ENCODE data around the gene TSHB.

- TF ChIP-seq, protein P1, sequence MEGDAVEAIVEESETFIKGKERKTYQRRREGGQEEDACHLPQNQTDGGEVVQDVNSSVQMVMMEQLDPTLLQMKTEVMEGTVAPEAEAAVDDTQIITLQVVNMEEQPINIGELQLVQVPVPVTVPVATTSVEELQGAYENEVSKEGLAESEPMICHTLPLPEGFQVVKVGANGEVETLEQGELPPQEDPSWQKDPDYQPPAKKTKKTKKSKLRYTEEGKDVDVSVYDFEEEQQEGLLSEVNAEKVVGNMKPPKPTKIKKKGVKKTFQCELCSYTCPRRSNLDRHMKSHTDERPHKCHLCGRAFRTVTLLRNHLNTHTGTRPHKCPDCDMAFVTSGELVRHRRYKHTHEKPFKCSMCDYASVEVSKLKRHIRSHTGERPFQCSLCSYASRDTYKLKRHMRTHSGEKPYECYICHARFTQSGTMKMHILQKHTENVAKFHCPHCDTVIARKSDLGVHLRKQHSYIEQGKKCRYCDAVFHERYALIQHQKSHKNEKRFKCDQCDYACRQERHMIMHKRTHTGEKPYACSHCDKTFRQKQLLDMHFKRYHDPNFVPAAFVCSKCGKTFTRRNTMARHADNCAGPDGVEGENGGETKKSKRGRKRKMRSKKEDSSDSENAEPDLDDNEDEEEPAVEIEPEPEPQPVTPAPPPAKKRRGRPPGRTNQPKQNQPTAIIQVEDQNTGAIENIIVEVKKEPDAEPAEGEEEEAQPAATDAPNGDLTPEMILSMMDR (conservative IDR thresholded peaks at IDR 0.05; ENCODE audit: low read length) = no peak
- TF ChIP-seq EZH2phosphoT487 (IDR thresholded peaks at IDR 0.05; ENCODE audit: borderline replicate concordance, low read depth, low read length) = no peak
Observed at GRCh38 chr1:115051850-115052249, 22.2 kb downstream of the TSHB start.

All from OCI-LY7 (cell line).